GM19455 (cell line): ENCODE measurements around the gene ZNF446.

Source experiments
- ATAC-seq: cut with Tn5 transposase; IDR thresholded peaks from one replicate; pipeline ENCODE4 v1.9.1; 2021; ENCODE audit not compliant: unreplicated experiment

Gene ZNF446

GRCh38 chr19:58521651-58522050, 45.5 kb downstream of the ZNF446 start:
- ATAC-seq = no peak

DNA sequence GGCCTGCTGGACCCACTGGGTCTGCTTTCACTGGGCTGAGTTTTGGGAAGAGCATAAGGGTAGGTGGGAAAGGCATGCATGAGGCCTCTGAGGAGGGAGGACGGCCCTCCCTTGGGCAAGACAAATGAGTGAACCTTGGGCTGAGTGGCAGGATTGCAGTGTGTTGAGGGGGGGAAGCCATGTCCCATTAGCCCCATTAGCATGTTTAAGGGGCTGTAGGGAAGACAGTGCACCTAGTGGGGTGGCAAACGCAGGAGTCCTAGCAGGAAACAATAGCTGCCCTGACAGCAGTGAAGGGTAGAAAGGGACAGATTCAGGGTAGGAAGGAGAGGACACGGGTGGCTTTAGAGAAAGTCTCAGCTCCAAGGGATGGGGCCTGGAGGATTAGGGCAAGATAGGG, 46.6 kb downstream of the ZNF446 start:
- ATAC-seq = no peak

DNA sequence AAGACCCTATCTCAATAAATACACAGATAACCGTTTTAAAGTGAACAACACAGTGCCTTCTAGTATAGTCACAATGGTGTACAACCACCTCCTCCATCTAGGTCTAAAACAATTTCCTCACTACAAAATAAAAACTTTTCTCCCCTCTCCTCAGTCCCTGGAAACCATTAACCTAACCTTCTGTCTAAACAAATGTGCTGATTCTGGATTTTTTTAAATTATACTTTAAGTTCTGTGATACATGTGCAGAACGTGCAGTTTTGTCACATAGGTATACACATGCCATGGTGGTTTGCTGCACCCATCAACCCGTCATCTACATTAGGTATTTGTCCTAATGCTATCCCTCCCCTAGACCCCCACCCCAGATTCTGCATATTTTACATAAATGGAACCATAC, 53.3 kb downstream of the ZNF446 start:
- ATAC-seq = no peak
